Measurements from ENCODE around the gene NAP1L5. TPM values are rescaled to one million over a fixed set of nuclear protein-coding genes. Genes with fewer than 3 reads are reported as not detected.

The NAP1L5 gene
- total RNA-seq, 4 donors from 2014 or later = 1.2 to 2.0 (median 1.7) TPM

- TF ChIP-seq POLR2A (IDR thresholded peaks at IDR 0.05) = no peak
- no peak for DNase-seq (ENCODE audit: low spot score in 2 of 2)
- WGBS, 2 donors = 82 to 84% methylated on average over 7 of the region's 7 CpGs
- H3K4me3 ChIP-seq (ENCODE audit: low read depth, poor library complexity, severe bottlenecking) = no peak overlapping the region
- intact Hi-C loops (cut with DNase I; ENCODE audit: low total_unique reads) = loop anchor here (5.0 kb wide), 1 partner anchor 128 kb away; no protein-coding TSS in a partner anchor
Measured at GRCh38 chr4:88660446-88661294, 37.0 kb downstream of the NAP1L5 start.

GRCh38 chr4:88659890-88660208, 37.8 kb downstream of the NAP1L5 start:
- no peak for DNase-seq (ENCODE audit: low spot score in 2 of 2)
- intact Hi-C loops (cut with DNase I; ENCODE audit: low total_unique reads) = loop anchor here (5.0 kb wide), 1 partner anchor 128 kb away; no protein-coding TSS in a partner anchor
- TF ChIP-seq POLR2A (IDR thresholded peaks at IDR 0.05) (no peak), CTCF (IDR thresholded peaks at IDR 0.05) (no peak)
- no peak overlapping the region for H3K4me3 ChIP-seq (ENCODE audit: low read depth, poor library complexity, severe bottlenecking)

GRCh38 chr4:88659055-88659889, 38.4 kb downstream of the NAP1L5 start:
- WGBS, 2 donors = 24 to 39% methylated on average over 4 of the region's 4 CpGs
- DNase-seq (ENCODE audit: low spot score in 2 of 2) = peak in 1 of 2 donors; percentile 37
- intact Hi-C loops (cut with DNase I; ENCODE audit: low total_unique reads) = no loop called here
- H3K4me3 ChIP-seq (ENCODE audit: low read depth, poor library complexity, severe bottlenecking) = no peak overlapping the region
- TF ChIP-seq POLR2A (IDR thresholded peaks at IDR 0.05) (no peak), CTCF (IDR thresholded peaks at IDR 0.05) (no peak)

GRCh38 chr4:88655226-88655625, 42.4 kb downstream of the NAP1L5 start:
- WGBS, 2 donors = 92 to 93% methylated on average over 3 of the region's 3 CpGs
- TF ChIP-seq POLR2A (IDR thresholded peaks at IDR 0.05) (no peak), CTCF (IDR thresholded peaks at IDR 0.05) (no peak)
- no peak overlapping the region for H3K4me3 ChIP-seq (ENCODE audit: low read depth, poor library complexity, severe bottlenecking)
- DNase-seq (ENCODE audit: low spot score in 2 of 2) = no peak
- intact Hi-C loops (cut with DNase I; ENCODE audit: low total_unique reads) = no loop called here

GRCh38 chr4:88653371-88653946, 44.2 kb downstream of the NAP1L5 start:
- intact Hi-C loops (cut with DNase I; ENCODE audit: low total_unique reads) = no loop called here
- TF ChIP-seq CTCF (IDR thresholded peaks at IDR 0.05) (no peak), POLR2A (IDR thresholded peaks at IDR 0.05) (no peak)
- no peak for DNase-seq (ENCODE audit: low spot score in 2 of 2)
- WGBS, 2 donors = 77 to 78% methylated on average over 4 of the region's 4 CpGs
- H3K4me3 ChIP-seq (ENCODE audit: low read depth, poor library complexity, severe bottlenecking) = no peak overlapping the region

GRCh38 chr4:88649716-88650115, 47.9 kb downstream of the NAP1L5 start:
- TF ChIP-seq POLR2A (IDR thresholded peaks at IDR 0.05) = no peak
- TF ChIP-seq CTCF (IDR thresholded peaks at IDR 0.05) = no peak
- intact Hi-C loops (cut with DNase I; ENCODE audit: low total_unique reads) = no loop called here
- DNase-seq (ENCODE audit: low spot score in 2 of 2) = no peak
- 83 to 92% methylated on average over 3 of the region's 3 CpGs for WGBS, 2 donors
- H3K4me3 ChIP-seq (ENCODE audit: low read depth, poor library complexity, severe bottlenecking) = no peak overlapping the region

Measured in lower leg skin (tissue), 4 donors.